OCI-LY7 (cell line): ENCODE results near the gene BRD1. TPM values are rescaled to one million over a fixed set of nuclear protein-coding genes. Genes with fewer than 3 reads are reported as not detected.

Experiments used
- BruUV-seq: library from RNA; stranded (reverse); fragments of 400-500 nt; replicated peaks from 2 replicates; lab custom pipeline; 2021; lab: Mats Ljungman, UMichigan
- CTCF ChIA-PET: fragments of 300-600 bp; sonication (Branson Sonifier 250); formaldehyde crosslinking; loops from one replicate; lab custom pipeline; 2022; ENCODE audit warnings: antibody characterized with exemption; ENCODE audit not compliant: unreplicated experiment; lab: Charles Lee
- POLR2A ChIA-PET: fragments of 300-600 bp; sonication (Branson Sonifier 250); formaldehyde crosslinking; loops from one replicate; lab custom pipeline; 2022; ENCODE audit warnings: antibody characterized with exemption; lab: Charles Lee
- DNase-seq: peaks from one replicate; pipeline ENCODE4 v3.0.0-alpha.2; 2015; ENCODE audit warnings: low spot score
- H2AFZ ChIP-seq: fragments of 200-600 bp; sonication (generic), shearing (Covaris generic); 2 replicates; pipeline ENCODE4 v1.6.1; 2014; ENCODE audit warnings: mild to moderate bottlenecking, antibody characterized with exemption, low read length, moderate library complexity
- H3K27ac ChIP-seq: fragments of 200-600 bp; sonication (generic); 2 replicates; pipeline ENCODE4 v1.5.1; 2014; ENCODE audit warnings: mixed run types, low read depth, mild to moderate bottlenecking, moderate library complexity, low read length, inconsistent platforms; ENCODE audit not compliant: poor library complexity, severe bottlenecking
- H3K36me3 ChIP-seq: fragments of 200-600 bp; sonication (generic); 2 replicates; pipeline ENCODE4 v1.6.1; 2014; ENCODE audit warnings: mild to moderate bottlenecking, antibody characterized with exemption, low read length, moderate library complexity, mixed read lengths; ENCODE audit not compliant: insufficient read depth
- H3K4me1 ChIP-seq: fragments of 200-600 bp; sonication (generic); 2 replicates; pipeline ENCODE4 v1.5.1; 2014; ENCODE audit warnings: mild to moderate bottlenecking, low read length; ENCODE audit not compliant: insufficient read depth, poor library complexity, severe bottlenecking
- H3K4me2 ChIP-seq: fragments of 200-600 bp; sonication (generic); 2 replicates; pipeline ENCODE4 v1.6.1; 2014; ENCODE audit warnings: mild to moderate bottlenecking, low read length
- H3K4me3 ChIP-seq: fragments of 200-600 bp; sonication (generic); 2 replicates; pipeline ENCODE4 v1.5.1; 2014; ENCODE audit warnings: mild to moderate bottlenecking, low read depth, low read length; ENCODE audit not compliant: poor library complexity, severe bottlenecking
- H3K79me2 ChIP-seq: fragments of 200-600 bp; sonication (generic); 2 replicates; pipeline ENCODE4 v1.6.1; 2016; ENCODE audit warnings: low read depth, mild to moderate bottlenecking, low read length, moderate library complexity, mixed read lengths; ENCODE audit not compliant: insufficient read depth
- H3K9me2 ChIP-seq: fragments of 200-600 bp; sonication (generic); 2 replicates; pipeline ENCODE4 v1.6.1; 2016; ENCODE audit warnings: mild to moderate bottlenecking, low read length, mixed read lengths; ENCODE audit not compliant: insufficient read depth
- H3K9me3 ChIP-seq: fragments of 200-600 bp; sonication (generic); 2 replicates; pipeline ENCODE4 v1.6.1; 2014; ENCODE audit warnings: mild to moderate bottlenecking, mixed run types, low read length, mixed read lengths
- H4K20me1 ChIP-seq: fragments of 200-600 bp; sonication (generic); 2 replicates; pipeline ENCODE4 v1.6.1; 2014; ENCODE audit warnings: mild to moderate bottlenecking, antibody characterized with exemption, low read length, moderate library complexity, mixed read lengths; ENCODE audit not compliant: insufficient read depth
- EZH2phosphoT487 ChIP-seq: fragments of 200-600 bp; sonication (generic); IDR thresholded peaks from 2 replicates; pipeline ENCODE4 v1.6.1; 2018; ENCODE audit warnings: low read depth, borderline replicate concordance, mild to moderate bottlenecking, mixed run types, antibody characterized with exemption, low read length, moderate library complexity, mixed read lengths
- intact Hi-C: fragments of 100-400 bp; cut with micrococcal nuclease; formaldehyde crosslinking; loops from one replicate; pipeline ENCODE4 v1.10.0; 2022; ENCODE audit not compliant: unreplicated experiment
- small RNA-seq: library from RNA; depleted of rRNA; stranded (forward); fragments of <200 nt; gene quantifications from one replicate; pipeline ENCODE3, GENCODE V24; 2014
- total RNA-seq, 2 experiments: library from RNA; depleted of rRNA in 1 of 2; stranded (reverse); fragments of >200 nt in 1 of 2; shearing (Covaris generic) in 1 of 2; gene quantifications; 2 replicates each; pipeline ENCODE4 v1.2.3, GENCODE V29; 2014 to 2022
- TF ChIP-seq, protein P1 (sequence below): fragments of 200-600 bp; sonication (generic); conservative IDR thresholded peaks from 2 replicates; pipeline ENCODE4 v1.5.1; 2014; ENCODE audit warnings: mild to moderate bottlenecking, antibody characterized with exemption, low read length, moderate library complexity, mixed read lengths

BRD1 gene
- total RNA-seq, 2 experiments from 2014 or later: 38.1 to 46.6 TPM

- no peak for DNase-seq
- no peaks in the 10 kb centered on the region for H3K79me2 ChIP-seq
- ChIA-PET CTCF (no interaction called here), POLR2A (interaction anchor here (1.0 kb wide), 1 partner anchor 9 kb away, joined by 3 read pairs; no protein-coding TSS in a partner anchor)
- no TSS peak for BruUV-seq
- TF ChIP-seq, protein P1, sequence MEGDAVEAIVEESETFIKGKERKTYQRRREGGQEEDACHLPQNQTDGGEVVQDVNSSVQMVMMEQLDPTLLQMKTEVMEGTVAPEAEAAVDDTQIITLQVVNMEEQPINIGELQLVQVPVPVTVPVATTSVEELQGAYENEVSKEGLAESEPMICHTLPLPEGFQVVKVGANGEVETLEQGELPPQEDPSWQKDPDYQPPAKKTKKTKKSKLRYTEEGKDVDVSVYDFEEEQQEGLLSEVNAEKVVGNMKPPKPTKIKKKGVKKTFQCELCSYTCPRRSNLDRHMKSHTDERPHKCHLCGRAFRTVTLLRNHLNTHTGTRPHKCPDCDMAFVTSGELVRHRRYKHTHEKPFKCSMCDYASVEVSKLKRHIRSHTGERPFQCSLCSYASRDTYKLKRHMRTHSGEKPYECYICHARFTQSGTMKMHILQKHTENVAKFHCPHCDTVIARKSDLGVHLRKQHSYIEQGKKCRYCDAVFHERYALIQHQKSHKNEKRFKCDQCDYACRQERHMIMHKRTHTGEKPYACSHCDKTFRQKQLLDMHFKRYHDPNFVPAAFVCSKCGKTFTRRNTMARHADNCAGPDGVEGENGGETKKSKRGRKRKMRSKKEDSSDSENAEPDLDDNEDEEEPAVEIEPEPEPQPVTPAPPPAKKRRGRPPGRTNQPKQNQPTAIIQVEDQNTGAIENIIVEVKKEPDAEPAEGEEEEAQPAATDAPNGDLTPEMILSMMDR: no peak
- TF ChIP-seq EZH2phosphoT487: no peak
- peak overlapping the region; percentile 76; the same call in 1 of the 2 replicates for H2AFZ ChIP-seq
- peak overlapping the region; percentile 54; the same call in 1 of the 2 replicates for H3K4me2 ChIP-seq
- H4K20me1 ChIP-seq: no peaks in the 10 kb centered on the region
- no peaks in the 10 kb centered on the region for H3K36me3 ChIP-seq
- peaks cover 17% of the 10 kb centered on the region for H3K4me1 ChIP-seq
- intact Hi-C loops: loop anchor here (2.0 to 10.0 kb wide), 2 partner anchors 419 to 677 kb away; no protein-coding TSS in a partner anchor
- H3K9me3 ChIP-seq: no peaks in the 10 kb centered on the region
- no peak overlapping the region for H3K27ac ChIP-seq
- no peak overlapping the region for H3K4me3 ChIP-seq
- H3K9me2 ChIP-seq: no peaks in the 10 kb centered on the region
These were observed 104.1 kb downstream of the BRD1 start for GRCh38 chr22:49723478-49724029.

Small RNAs within 50 kb of the gene (small RNA-seq; reads per million reads assigned to genes)
- gene AL117328.1 (not detected), gene RF00017 (not detected)

Other genes with a start within 250 kb of the BRD1 start
- 27.8 and 30.4 TPM in 2 replicates for gene ZBED4, start 26.0 kb upstream of the BRD1 start, total RNA-seq (2014; rRNA removed; shearing (Covaris generic))
- 31.6 and 33.6 TPM in 2 replicates for gene ZBED4, start 26.0 kb upstream of the BRD1 start, total RNA-seq (2022)
- gene ALG12, start 90.6 kb upstream of the BRD1 start, total RNA-seq (2014; rRNA removed; shearing (Covaris generic)): 6.4 and 11.7 TPM in 2 replicates
- gene ALG12, start 90.6 kb upstream of the BRD1 start, total RNA-seq (2022): 11.4 and 14.0 TPM in 2 replicates
- gene CRELD2, start 90.8 kb upstream of the BRD1 start, total RNA-seq (2014; rRNA removed; shearing (Covaris generic)): 32.5 and 35.3 TPM in 2 replicates
- 27.4 and 32.0 TPM in 2 replicates for gene CRELD2, start 90.8 kb upstream of the BRD1 start, total RNA-seq (2022)
- 74.3 and 81.7 TPM in 2 replicates for gene PIM3, start 132.9 kb upstream of the BRD1 start, total RNA-seq (2014; rRNA removed; shearing (Covaris generic))
- 60.5 and 66.5 TPM in 2 replicates for gene PIM3, start 132.9 kb upstream of the BRD1 start, total RNA-seq (2022)
- gene IL17REL, start 184.9 kb upstream of the BRD1 start, total RNA-seq (2014; rRNA removed; shearing (Covaris generic)): 0.03 TPM in 1 of 2 replicates, not detected in the other
- not detected in 2 replicates for gene IL17REL, start 184.9 kb upstream of the BRD1 start, total RNA-seq (2022)
- 0.06 TPM in 1 of 2 replicates, not detected in the other for gene TTLL8, start 230.4 kb upstream of the BRD1 start, total RNA-seq (2014; rRNA removed; shearing (Covaris generic))
- 0.72 and 1.3 TPM in 2 replicates for gene TTLL8, start 230.4 kb upstream of the BRD1 start, total RNA-seq (2022)